ENCODE results near the gene STAT3. TPM values are rescaled to one million over a fixed set of nuclear protein-coding genes. Genes with fewer than 3 reads are reported as not detected.

The STAT3 gene
- total RNA-seq, 1 experiment from 2014 or later = 61.0 TPM

- peaks cover 16 to 45% of the 10 kb centered on the region in 2 experiments for H3K4me1 ChIP-seq (ENCODE audit: control insufficient read depth in 1 of 2, insufficient read depth in 2 of 2, low read length in 2 of 2)
- ChIA-PET POLR2A (no interaction called here), RAD21 (ENCODE audit: low non-redundant PET in 1 of 2, low total read pairs in 2 of 2, uncharacterized antibody in 2 of 2, unreplicated experiment in 2 of 2) (no interaction called here), CTCF (interaction anchor here (1.0 to 2.7 kb wide), 4 partner anchors 9 to 98 kb away, joined by 3 to 11 read pairs (median 4); no protein-coding TSS in a partner anchor)
- H3K9me3 ChIP-seq (ENCODE audit: control insufficient read depth in 1 of 2, insufficient read depth in 1 of 2, low read depth in 1 of 2, low read length in 2 of 2) = no peaks in the 10 kb centered on the region
- no peaks in the 10 kb centered on the region for H3K9me2 ChIP-seq (ENCODE audit: insufficient read depth)
- H2AFZ ChIP-seq (ENCODE audit: low read depth, low read length, poor library complexity, severe bottlenecking) = no peak overlapping the region
- no peaks in the 10 kb centered on the region for H3K79me2 ChIP-seq (ENCODE audit: insufficient read depth, low read length)
- ATAC-seq = no peak
- no peak overlapping the region for H3K27ac ChIP-seq (ENCODE audit: low read depth, low read length)
- no peaks in the 10 kb centered on the region for H3K36me3 ChIP-seq (ENCODE audit: control insufficient read depth in 1 of 2, insufficient read depth in 2 of 2, low read length in 2 of 2)
- TF ChIP-seq EZH2phosphoT487 (IDR thresholded peaks at IDR 0.05; ENCODE audit: borderline replicate concordance) = no peak
- TF ChIP-seq RAD21 (IDR thresholded peaks at IDR 0.05; ENCODE audit: low read depth) = no peak
- no peak for TF ChIP-seq ZNF274 (IDR thresholded peaks at IDR 0.05; ENCODE audit: low read depth, low read length)
- no peak for TF ChIP-seq JUND (IDR thresholded peaks at IDR 0.05)
- TF ChIP-seq SRF (IDR thresholded peaks at IDR 0.05; ENCODE audit: low read depth) = no peak
- TF ChIP-seq SP1 (IDR thresholded peaks at IDR 0.05; ENCODE audit: low read depth) = no peak
- TF ChIP-seq POLR2AphosphoS5 (IDR thresholded peaks at IDR 0.05; ENCODE audit: low read depth, low read length) = no peak
- TF ChIP-seq REST (IDR thresholded peaks at IDR 0.05; ENCODE audit: low read depth) = no peak
- TF ChIP-seq EZH2 (IDR thresholded peaks at IDR 0.05) = no peak
- no peak for TF ChIP-seq POLR2A (IDR thresholded peaks at IDR 0.05; ENCODE audit: borderline replicate concordance, extremely low read depth, insufficient read depth, insufficient read length)
- TF ChIP-seq SIN3A (IDR thresholded peaks at IDR 0.05; ENCODE audit: low read depth) = no peak
- no peak for TF ChIP-seq FOSL1 (IDR thresholded peaks at IDR 0.05; ENCODE audit: low read depth)
- TF ChIP-seq TCF7L2 (IDR thresholded peaks at IDR 0.05; ENCODE audit: borderline replicate concordance, extremely low read depth, insufficient read depth, insufficient read length) = no peak
- no peak for TF ChIP-seq ZFX (IDR thresholded peaks at IDR 0.05)
- no peak for TF ChIP-seq ATF3 (IDR thresholded peaks at IDR 0.05)
- no peak for TF ChIP-seq ZBTB33 (IDR thresholded peaks at IDR 0.05; ENCODE audit: extremely low read depth, insufficient replicate concordance, low read length)
- TF ChIP-seq ELF1 (IDR thresholded peaks at IDR 0.05; ENCODE audit: borderline replicate concordance, low read depth) = no peak
- no peak for TF ChIP-seq EGR1 (IDR thresholded peaks at IDR 0.05; ENCODE audit: low read depth)
- TF ChIP-seq YY1 (IDR thresholded peaks at IDR 0.05; ENCODE audit: extremely low read depth, insufficient replicate concordance, low read depth, low read length) = no peak
- no TSS peak for BruUV-seq (replicated peaks)
- intact Hi-C loops (cut with micrococcal nuclease) = loop anchor here (2.0 kb wide), 1 partner anchor 87 kb away; no protein-coding TSS in a partner anchor
- H3K4me2 ChIP-seq (ENCODE audit: low read length) = no peak overlapping the region
- H3K9ac ChIP-seq (ENCODE audit: low read length) = no peak overlapping the region
- DNase-seq (ENCODE audit: low read depth, low spot score) = no peak
- H4K20me1 ChIP-seq (ENCODE audit: insufficient read depth) = no peaks in the 10 kb centered on the region
- H3K27me3 ChIP-seq (ENCODE audit: insufficient read depth, low read length) = no peaks in the 10 kb centered on the region
- no peak overlapping the region for H3K4me3 ChIP-seq (replicated peaks in 1 of 2; ENCODE audit: low read depth in 1 of 2, low read length in 2 of 2)
Measured at GRCh38 chr17:42429726-42430447, 41.6 kb upstream of the STAT3 start.
